ES-I3 (cell line): Measurements from ENCODE around the gene CTNNA2.

Experiments used
- H3K36me3 ChIP-seq: 2 replicates; pipeline ENCODE4 v1.6.1; 2013; ENCODE audit warnings: mild to moderate bottlenecking, low read length, control low read depth, moderate library complexity; ENCODE audit not compliant: insufficient read depth
- H3K4me1 ChIP-seq: 2 replicates; pipeline ENCODE4 v1.6.1; 2013; ENCODE audit warnings: mild to moderate bottlenecking, control low read depth, low read length; ENCODE audit not compliant: insufficient read depth
- H3K9ac ChIP-seq: 2 replicates; pipeline ENCODE4 v1.6.1; 2013; ENCODE audit warnings: low read depth, mild to moderate bottlenecking, low read length, moderate library complexity
- H3K9me3 ChIP-seq: 2 replicates; pipeline ENCODE4 v1.6.1; 2013; ENCODE audit warnings: mild to moderate bottlenecking, low read length, moderate library complexity; ENCODE audit not compliant: control insufficient read depth, insufficient read depth

CTNNA2 gene

DNA sequence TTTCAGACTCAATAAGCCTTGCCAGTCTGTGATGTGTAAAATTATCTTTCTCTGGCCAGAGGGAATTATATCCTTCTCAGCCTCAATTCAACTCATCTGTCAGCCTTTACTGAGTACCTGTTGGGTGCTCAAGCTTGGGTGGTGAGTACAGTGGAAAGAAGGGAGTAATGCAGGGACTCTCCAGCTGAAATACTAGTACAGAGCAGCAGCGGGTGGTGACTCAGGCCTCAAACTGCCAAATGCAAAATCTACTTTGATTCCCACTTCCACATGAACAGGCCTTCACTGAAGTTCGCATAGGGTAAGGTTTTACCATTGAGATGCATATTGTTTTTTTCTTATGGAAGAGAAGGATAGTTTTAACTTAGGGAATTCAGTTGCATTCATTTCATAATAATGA, 464.9 kb downstream of the CTNNA2 start:
- H3K9ac ChIP-seq, result no peak overlapping the region
- H3K4me1 ChIP-seq, result peaks cover 32% of the 10 kb centered on the region
- H3K9me3 ChIP-seq, result no peaks in the 10 kb centered on the region
- no peaks in the 10 kb centered on the region for H3K36me3 ChIP-seq

DNA sequence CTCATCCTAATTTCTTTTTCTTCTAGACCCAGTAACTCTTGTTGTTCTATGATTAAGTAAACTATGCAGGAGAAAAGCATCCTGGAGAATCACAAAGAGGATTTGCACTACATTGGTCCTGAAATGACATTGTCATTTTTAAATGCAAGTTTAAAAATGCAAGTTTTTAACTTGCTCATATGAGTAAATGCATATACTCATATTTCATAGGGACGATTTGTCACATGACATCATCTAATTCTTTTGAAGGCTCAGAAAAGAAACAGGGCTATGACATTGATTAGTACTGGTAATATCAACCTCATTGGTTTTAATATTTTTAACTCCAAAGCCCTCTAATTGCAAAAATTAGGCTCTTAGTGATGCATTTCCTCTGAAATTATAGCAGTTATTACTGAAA, 467.3 kb downstream of the CTNNA2 start:
- peaks cover 32% of the 10 kb centered on the region for H3K4me1 ChIP-seq
- no peak overlapping the region for H3K9ac ChIP-seq
- H3K9me3 ChIP-seq, result no peaks in the 10 kb centered on the region
- H3K36me3 ChIP-seq, result no peaks in the 10 kb centered on the region

DNA sequence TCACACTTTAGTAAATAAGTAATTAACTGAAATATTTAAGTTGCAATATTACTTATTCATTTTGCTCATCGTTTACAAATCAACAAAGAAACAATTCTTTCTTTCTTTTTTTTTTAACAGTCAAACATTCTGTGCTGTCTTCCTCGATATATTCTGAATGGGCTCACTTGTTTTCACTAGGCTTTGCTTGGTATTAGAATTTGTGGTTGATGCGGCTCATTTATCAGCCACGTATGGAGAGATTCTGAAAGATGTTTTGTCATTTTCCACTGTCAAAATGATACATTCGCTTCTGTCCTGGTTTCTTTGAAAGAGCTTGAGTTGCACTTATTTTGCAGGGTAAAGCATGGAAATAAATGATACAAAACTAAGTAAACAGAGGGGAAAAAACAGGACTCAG, 468.0 kb downstream of the CTNNA2 start:
- Histone ChIP-seq H3K9me3 (no peaks in the 10 kb centered on the region), H3K36me3 (no peaks in the 10 kb centered on the region), H3K4me1 (peaks cover 28% of the 10 kb centered on the region), H3K9ac (no peak overlapping the region)

DNA sequence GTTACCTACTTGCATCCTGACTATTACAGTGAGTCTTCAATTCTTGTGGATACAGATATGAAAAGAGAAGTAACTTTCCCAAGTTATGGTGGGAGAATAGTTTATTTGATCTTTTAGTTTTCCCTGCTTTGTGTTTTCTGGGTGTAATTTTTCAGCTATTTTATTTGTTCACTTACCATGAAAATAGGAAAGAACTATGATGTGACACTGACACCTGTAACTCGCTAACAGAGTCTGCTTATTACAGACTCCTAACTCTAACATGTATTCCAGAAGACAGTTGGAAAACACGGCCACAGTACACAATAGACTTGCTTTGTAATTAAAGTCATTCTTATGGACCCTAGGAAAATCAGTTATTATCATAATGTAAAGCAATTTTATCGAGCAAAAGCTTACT, 468.5 kb downstream of the CTNNA2 start:
- H3K4me1 ChIP-seq, result peaks cover 23% of the 10 kb centered on the region
- no peak overlapping the region for H3K9ac ChIP-seq
- H3K9me3 ChIP-seq, result no peaks in the 10 kb centered on the region
- no peaks in the 10 kb centered on the region for H3K36me3 ChIP-seq

DNA sequence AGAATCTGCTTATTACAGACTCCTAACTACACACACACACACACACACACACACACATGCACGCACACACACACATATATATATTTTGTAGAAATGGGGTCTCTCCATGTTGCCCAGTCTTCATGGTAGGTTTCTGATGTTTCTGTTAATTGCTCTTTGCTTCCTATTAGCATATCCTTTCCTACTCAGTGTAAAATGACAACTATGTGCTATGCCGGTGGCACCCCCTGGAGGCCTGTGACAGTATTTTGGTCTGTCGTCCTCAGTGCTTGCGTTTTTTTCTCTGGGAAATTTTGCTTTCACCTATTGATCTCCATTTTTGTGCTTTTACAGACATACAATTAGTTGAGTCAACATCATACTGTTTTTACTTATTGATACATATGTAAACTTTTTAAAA, 469.6 kb downstream of the CTNNA2 start:
- Histone ChIP-seq H3K4me1 (peaks cover 13% of the 10 kb centered on the region), H3K9ac (no peak overlapping the region)

DNA sequence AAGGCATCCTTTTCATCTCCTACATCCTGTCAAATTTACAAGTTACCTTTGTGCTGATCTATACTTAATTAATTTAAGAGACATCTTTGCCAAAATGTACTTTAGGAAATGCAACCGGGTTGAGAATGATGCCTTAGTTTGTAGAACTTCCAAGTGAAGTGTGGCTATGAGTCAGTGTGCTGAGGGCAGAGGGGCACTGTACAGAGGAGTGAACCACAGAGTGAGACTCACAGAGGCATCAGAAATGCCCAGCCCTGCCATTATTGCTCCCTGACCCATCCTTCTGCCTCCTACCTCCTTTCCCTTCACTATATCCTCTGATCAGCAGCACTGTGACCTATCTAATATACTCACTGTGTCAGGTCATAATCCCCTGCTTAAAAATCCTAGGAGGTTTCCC, 471.6 kb downstream of the CTNNA2 start:
- Histone ChIP-seq H3K9ac (no peak overlapping the region), H3K4me1 (no peaks in the 10 kb centered on the region), H3K36me3 (no peaks in the 10 kb centered on the region), H3K9me3 (no peaks in the 10 kb centered on the region)

More for the DNA sequence above, 469.6 kb downstream of the CTNNA2 start:
- H3K9me3 ChIP-seq, result no peaks in the 10 kb centered on the region
- H3K36me3 ChIP-seq, result no peaks in the 10 kb centered on the region

DNA sequence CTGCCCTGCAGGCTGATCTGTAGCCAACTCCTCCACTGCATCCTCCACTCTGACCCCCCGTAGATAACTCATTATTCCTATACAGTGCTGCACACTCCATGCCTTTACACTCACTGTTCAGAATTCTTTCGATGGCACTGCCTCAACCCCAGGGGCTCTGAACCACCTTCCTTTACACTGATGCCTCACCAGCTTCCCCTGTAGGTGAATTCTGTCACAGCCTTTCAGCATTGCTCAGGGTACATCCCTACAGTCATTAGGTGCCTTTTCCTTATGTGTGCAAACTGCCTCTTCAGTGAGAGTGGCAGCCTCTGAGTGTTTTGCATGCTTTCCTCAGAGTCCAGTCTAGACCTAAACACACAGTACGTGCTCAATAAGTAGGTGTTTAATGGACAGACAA, 472.3 kb downstream of the CTNNA2 start:
- Histone ChIP-seq H3K4me1 (no peaks in the 10 kb centered on the region), H3K9me3 (no peaks in the 10 kb centered on the region), H3K9ac (no peak overlapping the region), H3K36me3 (no peaks in the 10 kb centered on the region)

DNA sequence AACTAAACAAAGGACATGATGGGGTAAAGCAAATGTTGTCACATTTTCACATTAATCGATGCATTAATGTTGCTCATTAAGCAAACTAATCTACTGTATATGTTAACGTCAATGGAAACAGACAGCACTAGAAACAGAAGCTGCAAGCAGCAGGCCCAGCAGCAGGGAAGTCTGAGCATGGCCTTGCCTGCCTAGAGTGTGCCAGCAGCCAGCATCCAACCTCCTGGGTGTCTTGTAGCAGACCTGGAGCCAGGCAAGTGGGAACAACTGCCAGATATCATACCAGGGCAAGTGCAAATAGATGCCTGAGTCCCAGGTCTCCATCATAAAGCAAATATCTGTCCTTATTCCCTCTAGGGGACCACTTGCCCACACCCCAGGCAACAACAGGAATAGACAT, 472.7 kb downstream of the CTNNA2 start:
- no peak overlapping the region for H3K9ac ChIP-seq
- H3K36me3 ChIP-seq, result no peaks in the 10 kb centered on the region
- no peaks in the 10 kb centered on the region for H3K4me1 ChIP-seq
- no peaks in the 10 kb centered on the region for H3K9me3 ChIP-seq

DNA sequence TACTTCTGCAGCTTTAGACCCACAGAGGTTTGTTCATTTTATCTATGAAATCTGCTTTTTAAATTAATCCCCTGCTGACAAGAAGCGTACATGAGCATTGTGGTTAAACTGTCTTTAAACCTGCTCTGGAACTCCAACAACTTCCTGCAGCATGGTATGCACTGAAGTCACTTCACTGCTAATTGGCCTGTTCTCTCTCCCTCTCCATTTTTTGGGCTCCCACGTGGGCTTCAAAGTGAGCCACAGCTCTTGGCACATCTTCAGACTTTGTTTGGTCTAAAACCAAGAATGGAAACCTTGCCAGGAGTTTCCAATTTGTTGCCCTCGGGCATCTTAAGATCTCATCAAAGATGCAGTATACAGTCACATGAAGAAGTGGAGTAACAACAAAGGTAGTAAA, 480.3 kb downstream of the CTNNA2 start:
- Histone ChIP-seq H3K9ac (no peak overlapping the region), H3K4me1 (no peaks in the 10 kb centered on the region), H3K9me3 (no peaks in the 10 kb centered on the region), H3K36me3 (no peaks in the 10 kb centered on the region)

DNA sequence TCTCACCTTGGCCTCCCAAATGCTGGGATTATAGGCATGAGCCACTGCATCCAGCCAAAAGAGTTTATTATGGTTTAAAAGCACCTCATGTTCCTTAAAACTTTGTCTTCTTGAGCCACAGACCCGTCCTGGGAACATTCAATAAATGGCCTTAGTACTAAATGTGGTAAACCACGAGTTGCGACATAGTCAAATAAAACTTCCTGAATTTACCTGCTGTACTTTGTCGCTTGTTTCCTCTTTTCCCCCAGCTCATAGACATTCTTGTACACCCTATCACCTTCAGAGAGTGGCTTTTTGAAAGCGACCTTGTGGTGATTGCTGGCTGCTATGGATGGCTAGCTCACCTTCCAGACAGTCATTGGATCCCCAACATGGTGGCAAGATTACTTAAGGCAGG, 481.3 kb downstream of the CTNNA2 start:
- H3K36me3 ChIP-seq, result no peaks in the 10 kb centered on the region
- no peaks in the 10 kb centered on the region for H3K9me3 ChIP-seq
- H3K9ac ChIP-seq, result no peak overlapping the region
- H3K4me1 ChIP-seq, result no peaks in the 10 kb centered on the region

DNA sequence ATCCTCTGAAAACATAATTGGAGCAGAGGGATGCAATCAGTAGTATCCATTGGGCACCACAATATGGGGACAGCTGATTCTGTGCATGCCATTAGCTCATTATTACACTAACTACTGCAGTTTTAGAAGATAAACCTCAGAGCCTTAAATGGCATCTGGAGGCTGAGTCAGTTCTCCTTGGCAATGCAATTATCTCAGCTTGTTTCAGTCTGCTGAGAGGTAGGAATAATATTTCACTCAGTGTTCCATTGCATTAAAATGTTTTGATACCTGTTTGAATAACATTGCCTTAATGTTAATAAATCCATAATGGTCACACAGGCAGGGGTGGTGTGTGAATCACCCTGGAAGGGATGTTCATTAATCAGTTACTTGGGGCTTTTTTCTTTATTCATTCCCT, 482.1 kb downstream of the CTNNA2 start:
- Histone ChIP-seq H3K9me3 (no peaks in the 10 kb centered on the region), H3K36me3 (no peaks in the 10 kb centered on the region), H3K4me1 (no peaks in the 10 kb centered on the region), H3K9ac (no peak overlapping the region)

DNA sequence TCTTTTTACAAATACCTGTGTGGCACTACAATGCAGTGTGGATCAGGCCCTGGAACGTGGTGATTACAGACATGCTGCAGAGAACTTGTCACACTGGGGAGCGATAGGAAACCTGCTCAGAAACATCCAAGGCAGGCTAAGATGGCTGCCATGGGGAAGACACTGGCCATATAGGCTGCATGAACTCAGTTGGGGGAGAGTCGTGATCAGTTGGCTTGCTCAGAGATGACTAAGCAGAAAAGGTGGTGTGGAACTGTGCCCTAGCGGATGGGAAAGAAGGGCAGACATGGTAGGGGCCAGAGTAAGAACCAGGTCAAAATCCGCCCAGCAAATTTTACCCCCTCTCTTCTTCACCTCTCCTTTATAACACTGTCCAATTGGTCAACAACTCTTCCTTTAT, 483.9 kb downstream of the CTNNA2 start:
- no peaks in the 10 kb centered on the region for H3K36me3 ChIP-seq
- H3K9me3 ChIP-seq, result no peaks in the 10 kb centered on the region
- H3K4me1 ChIP-seq, result no peaks in the 10 kb centered on the region
- H3K9ac ChIP-seq, result no peak overlapping the region

DNA sequence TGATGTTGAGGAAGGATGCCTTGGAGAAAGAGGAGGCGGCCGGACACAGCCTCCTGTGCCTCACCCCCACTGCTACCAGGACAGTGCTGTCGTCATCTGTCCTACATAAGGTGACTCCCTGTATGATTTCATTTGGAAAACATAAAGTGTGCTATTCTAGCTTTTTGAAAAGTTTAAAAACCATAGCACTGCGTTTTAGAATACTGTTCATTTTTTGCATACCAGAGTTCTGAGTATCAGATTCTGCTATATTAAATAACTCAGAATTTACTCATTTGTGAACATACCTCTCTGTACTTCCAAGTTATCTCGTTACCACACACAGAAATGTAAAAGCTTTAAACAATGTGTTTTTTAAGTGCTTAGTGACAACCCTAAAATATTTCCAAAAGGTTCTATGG, 488.9 kb downstream of the CTNNA2 start:
- Histone ChIP-seq H3K9ac (no peak overlapping the region), H3K36me3 (no peaks in the 10 kb centered on the region), H3K9me3 (no peaks in the 10 kb centered on the region), H3K4me1 (no peaks in the 10 kb centered on the region)

DNA sequence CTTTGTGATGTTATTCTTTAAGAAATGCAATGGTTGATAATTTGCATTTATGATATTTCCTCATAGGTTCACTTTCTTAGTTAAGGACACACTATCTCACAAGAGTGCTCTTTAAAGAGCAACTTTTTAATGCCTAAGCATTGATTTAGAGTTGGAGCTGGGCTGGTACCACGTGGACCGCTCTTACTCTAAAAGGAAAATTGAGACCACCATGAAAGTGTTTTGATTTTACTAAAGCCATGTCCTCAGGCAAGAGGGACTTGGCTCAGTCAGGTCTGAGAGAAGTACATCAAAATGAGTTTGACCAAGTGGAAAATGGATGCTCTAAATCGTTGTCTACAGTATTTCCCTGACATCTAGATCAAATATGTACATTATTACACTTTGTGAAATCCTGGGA, 489.3 kb downstream of the CTNNA2 start:
- Histone ChIP-seq H3K36me3 (no peaks in the 10 kb centered on the region), H3K9ac (no peak overlapping the region), H3K4me1 (no peaks in the 10 kb centered on the region), H3K9me3 (no peaks in the 10 kb centered on the region)

DNA sequence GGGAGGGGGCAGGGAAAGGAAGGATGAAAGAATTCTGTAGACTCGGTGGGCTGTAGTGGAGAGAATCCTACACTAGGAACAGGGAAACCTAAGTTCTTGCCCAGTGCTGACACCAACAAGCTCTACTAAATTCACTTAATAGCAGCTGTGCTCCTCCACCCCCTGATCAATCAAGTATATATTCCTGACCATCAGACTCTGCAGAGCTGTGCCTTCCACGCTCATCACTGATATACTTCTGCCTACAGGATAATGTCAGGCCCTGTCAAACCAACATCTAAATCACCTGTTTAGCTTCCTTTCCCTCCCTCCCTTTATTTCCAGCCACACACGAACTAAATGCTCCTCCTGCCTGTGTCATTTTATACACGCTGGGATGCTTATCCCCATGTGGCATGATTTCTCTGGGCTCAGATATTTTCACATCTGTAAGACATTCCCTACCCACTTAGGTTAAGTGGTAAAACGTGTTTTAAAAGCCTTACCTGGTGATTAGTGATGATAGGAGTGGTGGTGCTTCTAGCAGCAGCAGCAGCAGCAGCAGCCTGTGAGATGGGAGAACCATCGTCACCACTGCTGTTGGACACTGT, 489.8 kb downstream of the CTNNA2 start:
- no peak overlapping the region for H3K9ac ChIP-seq
- H3K9me3 ChIP-seq, result no peaks in the 10 kb centered on the region
- no peaks in the 10 kb centered on the region for H3K4me1 ChIP-seq
- no peaks in the 10 kb centered on the region for H3K36me3 ChIP-seq
